Hepatocyte (in vitro differentiated cells): ENCODE measurements around the gene MEDAG.

ENCODE experiments used
- EZH2 ChIP-seq: fragments of 200-600 bp; sonication (generic); IDR thresholded peaks from 2 replicates; pipeline ENCODE4 v1.6.1; 2016; ENCODE audit warnings: antibody characterized with exemption, mild to moderate bottlenecking, borderline replicate concordance
- TF ChIP-seq, protein P1 (sequence below): fragments of 200-600 bp; sonication (generic); IDR thresholded peaks from 2 replicates; pipeline ENCODE4 v1.5.1; 2016; ENCODE audit warnings: antibody characterized with exemption, mild to moderate bottlenecking; ENCODE audit not compliant: poor library complexity

DNA sequence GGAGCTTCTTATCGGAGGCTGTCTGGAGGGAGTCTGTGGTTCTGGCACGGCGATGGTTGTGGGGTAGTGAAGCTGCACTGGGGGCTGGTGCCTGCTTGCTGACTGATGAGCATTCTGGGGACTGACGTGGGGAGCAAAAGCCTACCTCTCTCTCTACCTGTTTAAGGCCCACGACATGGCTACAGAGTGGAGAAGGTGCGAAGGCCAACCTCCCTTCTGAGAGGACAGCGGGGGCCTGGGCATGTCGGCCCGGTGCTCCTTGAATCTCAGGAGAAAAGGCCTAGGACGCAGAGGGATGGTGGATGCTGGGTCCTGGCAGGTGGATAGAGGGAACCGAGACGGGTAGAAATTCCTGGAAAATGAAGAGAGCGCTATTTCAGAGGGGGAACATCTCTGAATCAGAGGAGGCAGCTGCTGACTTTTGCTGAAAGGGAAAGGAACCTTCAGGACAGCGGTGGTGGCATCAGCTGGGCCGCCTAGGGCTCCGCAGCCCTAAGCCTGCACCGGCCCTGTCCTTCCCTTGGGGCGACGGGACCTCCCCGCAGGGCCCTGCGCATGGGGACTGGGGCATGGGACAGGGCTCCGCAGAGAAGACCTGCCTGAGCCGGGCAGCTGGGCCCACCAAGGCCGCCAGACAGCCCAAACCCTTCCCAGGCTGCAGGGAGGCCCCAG is 35.0 kb upstream of the MEDAG start:
- no peak for TF ChIP-seq EZH2
- TF ChIP-seq, protein P1, sequence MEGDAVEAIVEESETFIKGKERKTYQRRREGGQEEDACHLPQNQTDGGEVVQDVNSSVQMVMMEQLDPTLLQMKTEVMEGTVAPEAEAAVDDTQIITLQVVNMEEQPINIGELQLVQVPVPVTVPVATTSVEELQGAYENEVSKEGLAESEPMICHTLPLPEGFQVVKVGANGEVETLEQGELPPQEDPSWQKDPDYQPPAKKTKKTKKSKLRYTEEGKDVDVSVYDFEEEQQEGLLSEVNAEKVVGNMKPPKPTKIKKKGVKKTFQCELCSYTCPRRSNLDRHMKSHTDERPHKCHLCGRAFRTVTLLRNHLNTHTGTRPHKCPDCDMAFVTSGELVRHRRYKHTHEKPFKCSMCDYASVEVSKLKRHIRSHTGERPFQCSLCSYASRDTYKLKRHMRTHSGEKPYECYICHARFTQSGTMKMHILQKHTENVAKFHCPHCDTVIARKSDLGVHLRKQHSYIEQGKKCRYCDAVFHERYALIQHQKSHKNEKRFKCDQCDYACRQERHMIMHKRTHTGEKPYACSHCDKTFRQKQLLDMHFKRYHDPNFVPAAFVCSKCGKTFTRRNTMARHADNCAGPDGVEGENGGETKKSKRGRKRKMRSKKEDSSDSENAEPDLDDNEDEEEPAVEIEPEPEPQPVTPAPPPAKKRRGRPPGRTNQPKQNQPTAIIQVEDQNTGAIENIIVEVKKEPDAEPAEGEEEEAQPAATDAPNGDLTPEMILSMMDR, result no peak
